Fibroblast of lung (primary cell): ENCODE measurements around the gene CYP24A1. TPM values are rescaled to one million over a fixed set of nuclear protein-coding genes. Genes with fewer than 3 reads are reported as not detected.

Experiments used
- DNase-seq, 2 donors: peaks; one replicate each; pipeline versions ENCODE4 v3.0.0 to v3.0.0-alpha.2; 2010; ENCODE audit warnings: low read depth in 2 of 2
- H2AFZ ChIP-seq: 2 replicates; pipeline ENCODE4 v1.5.1; 2012; ENCODE audit warnings: low read length, control low read depth, inconsistent platforms
- H3K27ac ChIP-seq: 2 replicates; pipeline ENCODE4 v1.5.1; 2011; ENCODE audit warnings: low read length, control low read depth; ENCODE audit not compliant: insufficient read depth
- H3K27me3 ChIP-seq: 2 replicates; pipeline ENCODE4 v1.5.1; 2011; ENCODE audit warnings: mild to moderate bottlenecking, low read length; ENCODE audit not compliant: control insufficient read depth, insufficient read depth
- H3K36me3 ChIP-seq: 2 replicates; pipeline ENCODE4 v1.5.1; 2011; ENCODE audit warnings: low read length; ENCODE audit not compliant: control insufficient read depth, insufficient read depth
- H3K4me1 ChIP-seq: 2 replicates; pipeline ENCODE4 v1.5.1; 2011; ENCODE audit warnings: low read length; ENCODE audit not compliant: control insufficient read depth, insufficient read depth; ENCODE audit errors: extremely low read depth
- H3K4me2 ChIP-seq: 2 replicates; pipeline ENCODE4 v1.5.1; 2011; ENCODE audit warnings: low read length, control low read depth; ENCODE audit not compliant: insufficient read depth; ENCODE audit errors: extremely low read depth
- H3K4me3 ChIP-seq, 4 experiments: fragments of 200-600 bp in 1 of 4; sonication (generic) in 1 of 4; replicated peaks in 1 of 4; 2 replicates each; pipeline ENCODE4 v1.5.1; 2011 to 2016; ENCODE audit warnings: low read length in 4 of 4, low read depth in 3 of 4, mild to moderate bottlenecking in 3 of 4, control low read depth in 2 of 4, inconsistent platforms in 1 of 4, mixed read lengths in 1 of 4; ENCODE audit not compliant: insufficient read depth in 1 of 4; ENCODE audit errors: control extremely low read depth in 1 of 4
- H3K79me2 ChIP-seq: 2 replicates; pipeline ENCODE4 v1.5.1; 2012; ENCODE audit warnings: mild to moderate bottlenecking, low read length, inconsistent platforms; ENCODE audit not compliant: control insufficient read depth, insufficient read depth
- H3K9ac ChIP-seq: 2 replicates; pipeline ENCODE4 v1.5.1; 2011; ENCODE audit warnings: mild to moderate bottlenecking, low read length, control low read depth; ENCODE audit not compliant: insufficient read depth
- H3K9me3 ChIP-seq: 2 replicates; pipeline ENCODE4 v1.5.1; 2012; ENCODE audit warnings: low read depth, low read length; ENCODE audit not compliant: control insufficient read depth, insufficient read depth
- H4K20me1 ChIP-seq: 2 replicates; pipeline ENCODE4 v1.5.1; 2011; ENCODE audit warnings: low read length; ENCODE audit not compliant: control insufficient read depth, insufficient read depth; ENCODE audit errors: extremely low read depth
- CTCF ChIP-seq, 2 donors: IDR thresholded peaks in 1 of 2; conservative IDR thresholded peaks in 1 of 2; 1 replicate in 1 of 2; 2 replicates in 1 of 2; pipeline ENCODE4 v1.5.1; 2011 to 2012; ENCODE audit warnings: low read length in 2 of 2, control low read depth in 1 of 2, inconsistent platforms in 1 of 2, low read depth in 1 of 2, mild to moderate bottlenecking in 1 of 2
- EZH2 ChIP-seq: IDR thresholded peaks from 2 replicates; pipeline ENCODE4 v1.5.1; 2012; ENCODE audit warnings: low read length, control low read depth, mild to moderate bottlenecking; ENCODE audit errors: missing control alignments
- polyA plus RNA-seq, 2 donors: library from polyadenylated mRNA; depleted of rRNA in 1 of 2; stranded (reverse) in 1 of 2; unstranded in 1 of 2; fragments of >200 nt; gene quantifications; 2 replicates each; pipeline ENCODE4 v1.2.1, GENCODE V29; 2011 to 2012; ENCODE audit warnings: missing spikeins in 1 of 2
- total RNA-seq: library from RNA; depleted of rRNA; stranded (reverse); fragments of >200 nt; gene quantifications from 2 replicates; pipeline ENCODE4 v1.2.1, GENCODE V29; 2014

Gene CYP24A1
- total and polyA plus RNA-seq, 2 donors (not counting 1 experiment from before 2014, with no cell fraction given): not detected

- no peaks in the 10 kb centered on the region for H3K36me3 ChIP-seq
These were observed 61.4 kb downstream of the CYP24A1 start for GRCh38 chr20:54112221-54112884.

GRCh38 chr20:54111460-54111859 is 62.3 kb downstream of the CYP24A1 start:
- H3K9me3 ChIP-seq: no peaks in the 10 kb centered on the region
- no peaks in the 10 kb centered on the region for H4K20me1 ChIP-seq
- H3K27ac ChIP-seq: no peak overlapping the region
- no peaks in the 10 kb centered on the region for H3K79me2 ChIP-seq
- TF ChIP-seq CTCF (conservative IDR thresholded peaks at IDR 0.05 in 1 of 2, IDR thresholded peaks at IDR 0.05 in 1 of 2; ENCODE audit: low read depth in 1 of 2, low read length in 2 of 2): no peak
- no peak for TF ChIP-seq EZH2
- H3K27me3 ChIP-seq: no peaks in the 10 kb centered on the region
- no peak overlapping the region for H2AFZ ChIP-seq
- H3K4me3 ChIP-seq: no peak overlapping the region
- no peak for DNase-seq
- H3K4me1 ChIP-seq: peaks cover 2% of the 10 kb centered on the region
- no peak overlapping the region for H3K9ac ChIP-seq
- no peaks in the 10 kb centered on the region for H3K36me3 ChIP-seq
- H3K4me2 ChIP-seq: no peak overlapping the region

More at GRCh38 chr20:54112221-54112884, 61.4 kb downstream of the CYP24A1 start:
- TF ChIP-seq CTCF (conservative IDR thresholded peaks at IDR 0.05 in 1 of 2, IDR thresholded peaks at IDR 0.05 in 1 of 2; ENCODE audit: low read depth in 1 of 2, low read length in 2 of 2): no peak
- no peak for TF ChIP-seq EZH2
- Histone ChIP-seq H3K4me3 (no peak overlapping the region), H3K27me3 (no peaks in the 10 kb centered on the region), H3K79me2 (no peaks in the 10 kb centered on the region), H3K27ac (no peak overlapping the region), H3K4me1 (peaks cover 2% of the 10 kb centered on the region), H3K9me3 (no peaks in the 10 kb centered on the region), H4K20me1 (no peaks in the 10 kb centered on the region), H3K9ac (no peak overlapping the region), H2AFZ (no peak overlapping the region), H3K4me2 (no peak overlapping the region)
- no peak for DNase-seq

- Histone ChIP-seq H3K4me1 (peaks cover under 1% of the 10 kb centered on the region), H3K4me2 (no peak overlapping the region), H3K9ac (no peak overlapping the region), H4K20me1 (no peaks in the 10 kb centered on the region), H3K27ac (no peak overlapping the region), H3K27me3 (no peaks in the 10 kb centered on the region), H3K79me2 (no peaks in the 10 kb centered on the region), H3K4me3 (no peak overlapping the region), H2AFZ (no peak overlapping the region), H3K36me3 (no peaks in the 10 kb centered on the region), H3K9me3 (no peaks in the 10 kb centered on the region)
- no peak for DNase-seq
- TF ChIP-seq CTCF (conservative IDR thresholded peaks at IDR 0.05 in 1 of 2, IDR thresholded peaks at IDR 0.05 in 1 of 2; ENCODE audit: low read depth in 1 of 2, low read length in 2 of 2): no peak
- no peak for TF ChIP-seq EZH2
These were observed 63.3 kb downstream of the CYP24A1 start for GRCh38 chr20:54110457-54110856.
